Uterus (tissue), 4 donors: ENCODE measurements around the gene ADAMTSL1. TPM values are rescaled to one million over a fixed set of nuclear protein-coding genes. Genes with fewer than 3 reads are reported as not detected.

Source experiments
- DNase-seq, 2 donors: peaks; one replicate each; pipeline ENCODE4 v3.0.0-alpha.2; 2019 to 2020
- H3K27ac ChIP-seq, 2 donors: fragments of 200-600 bp; sonication (generic); 1 replicate in 1 of 2; 2 replicates in 1 of 2; pipeline ENCODE4 v1.5.1; 2016 to 2018
- H3K27me3 ChIP-seq, 2 donors: fragments of 200-600 bp; sonication (generic); one replicate each; pipeline ENCODE4 v1.5.1; 2018 to 2019; ENCODE audit warnings: control low read depth in 1 of 2
- H3K36me3 ChIP-seq, 2 donors: fragments of 200-600 bp; sonication (generic); one replicate each; pipeline ENCODE4 v1.5.1; 2019; ENCODE audit warnings: control low read depth in 1 of 2
- H3K4me1 ChIP-seq, 2 donors: fragments of 200-600 bp; sonication (generic); one replicate each; pipeline ENCODE4 v1.5.1; 2018 to 2019; ENCODE audit warnings: control low read depth in 1 of 2
- H3K4me3 ChIP-seq, 2 donors: fragments of 200-600 bp; sonication (generic); 1 replicate in 1 of 2; 2 replicates in 1 of 2; pipeline ENCODE4 v1.5.1; 2018 to 2019; ENCODE audit warnings: mild to moderate bottlenecking in 1 of 2
- H3K9me3 ChIP-seq, 2 donors: fragments of 200-600 bp; sonication (generic); one replicate each; pipeline ENCODE4 v1.5.1; 2019; ENCODE audit warnings: control low read depth in 1 of 2
- POLR2A ChIP-seq, 2 donors: fragments of 450-650 bp; IDR thresholded peaks; one replicate each; pipeline ENCODE4 v1.6.1; 2016; ENCODE audit warnings: antibody characterized with exemption in 2 of 2, mild to moderate bottlenecking in 1 of 2, moderate library complexity in 1 of 2
- intact Hi-C: fragments of 100-400 bp; cut with DNase I; formaldehyde crosslinking; loops from one replicate; pipeline ENCODE4 v1.15.1; 2023; ENCODE audit warnings: low total_unique reads
- total RNA-seq, 4 donors: library from RNA; depleted of rRNA in 3 of 4; stranded (reverse); fragments of >200 nt in 3 of 4; gene quantifications; one replicate each; pipeline versions ENCODE4 v1.1.0 to v1.2.4, GENCODE V29; 2014 to 2023
- TF ChIP-seq, protein P1 (sequence below), 4 experiments: fragments of 200-600 bp in 2 of 4; fragments of 450-650 bp in 2 of 4; sonication (generic) in 2 of 4; IDR thresholded peaks; one replicate each; pipeline ENCODE4 v1.5.1; 2016 to 2019; ENCODE audit warnings: antibody characterized with exemption in 4 of 4, mild to moderate bottlenecking in 2 of 4, moderate library complexity in 1 of 4
- donor health status: DM: yes; HTN: yes; CAD: no.

Gene ADAMTSL1
- total RNA-seq, 4 donors from 2014 or later, result 30.0 to 186 (median 138) TPM

DNA sequence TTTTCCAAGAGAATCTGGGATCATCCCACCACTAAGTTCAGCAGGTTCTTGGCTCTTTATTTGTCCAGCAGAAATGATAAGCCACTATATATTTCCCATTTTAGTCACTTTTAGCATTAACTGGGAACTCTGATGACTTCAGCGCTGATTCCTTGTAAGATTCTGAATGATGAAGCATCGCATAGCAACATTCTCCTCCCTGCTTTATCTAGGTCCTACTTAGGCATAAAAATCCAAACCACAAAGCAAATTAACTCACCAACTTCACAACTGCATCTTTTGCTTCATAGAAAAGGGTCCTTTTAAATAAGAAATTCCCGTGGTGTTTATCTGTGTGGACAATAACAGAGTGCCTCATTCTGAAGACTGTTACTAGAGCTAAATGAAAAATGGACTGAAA is 355.1 kb downstream of the ADAMTSL1 start:
- H3K9me3 ChIP-seq, result no peaks in the 10 kb centered on the region
- peak overlapping the region in 1 of 2 donors; percentile 28 for H3K27ac ChIP-seq
- TF ChIP-seq, protein P1, sequence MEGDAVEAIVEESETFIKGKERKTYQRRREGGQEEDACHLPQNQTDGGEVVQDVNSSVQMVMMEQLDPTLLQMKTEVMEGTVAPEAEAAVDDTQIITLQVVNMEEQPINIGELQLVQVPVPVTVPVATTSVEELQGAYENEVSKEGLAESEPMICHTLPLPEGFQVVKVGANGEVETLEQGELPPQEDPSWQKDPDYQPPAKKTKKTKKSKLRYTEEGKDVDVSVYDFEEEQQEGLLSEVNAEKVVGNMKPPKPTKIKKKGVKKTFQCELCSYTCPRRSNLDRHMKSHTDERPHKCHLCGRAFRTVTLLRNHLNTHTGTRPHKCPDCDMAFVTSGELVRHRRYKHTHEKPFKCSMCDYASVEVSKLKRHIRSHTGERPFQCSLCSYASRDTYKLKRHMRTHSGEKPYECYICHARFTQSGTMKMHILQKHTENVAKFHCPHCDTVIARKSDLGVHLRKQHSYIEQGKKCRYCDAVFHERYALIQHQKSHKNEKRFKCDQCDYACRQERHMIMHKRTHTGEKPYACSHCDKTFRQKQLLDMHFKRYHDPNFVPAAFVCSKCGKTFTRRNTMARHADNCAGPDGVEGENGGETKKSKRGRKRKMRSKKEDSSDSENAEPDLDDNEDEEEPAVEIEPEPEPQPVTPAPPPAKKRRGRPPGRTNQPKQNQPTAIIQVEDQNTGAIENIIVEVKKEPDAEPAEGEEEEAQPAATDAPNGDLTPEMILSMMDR (IDR thresholded peaks at IDR 0.05), result no peak
- TF ChIP-seq POLR2A (IDR thresholded peaks at IDR 0.05), result no peak
- no peaks in the 10 kb centered on the region for H3K4me1 ChIP-seq
- intact Hi-C loops, result no loop called here
- H3K27me3 ChIP-seq, result no peaks in the 10 kb centered on the region
- no peaks in the 10 kb centered on the region for H3K36me3 ChIP-seq
- no peak for DNase-seq
- H3K4me3 ChIP-seq, result no peak overlapping the region

GRCh38 chr9:18829873-18830272 is 355.9 kb downstream of the ADAMTSL1 start:
- TF ChIP-seq POLR2A (IDR thresholded peaks at IDR 0.05), result no peak
- TF ChIP-seq, protein P1 (IDR thresholded peaks at IDR 0.05), result no peak
- no peak overlapping the region for H3K4me3 ChIP-seq
- no peaks in the 10 kb centered on the region for H3K27me3 ChIP-seq
- DNase-seq, result peak; percentile 24 to 67
- no peaks in the 10 kb centered on the region for H3K36me3 ChIP-seq
- H3K4me1 ChIP-seq, result no peaks in the 10 kb centered on the region
- intact Hi-C loops, result no loop called here
- no peak overlapping the region for H3K27ac ChIP-seq
- no peaks in the 10 kb centered on the region for H3K9me3 ChIP-seq

DNA sequence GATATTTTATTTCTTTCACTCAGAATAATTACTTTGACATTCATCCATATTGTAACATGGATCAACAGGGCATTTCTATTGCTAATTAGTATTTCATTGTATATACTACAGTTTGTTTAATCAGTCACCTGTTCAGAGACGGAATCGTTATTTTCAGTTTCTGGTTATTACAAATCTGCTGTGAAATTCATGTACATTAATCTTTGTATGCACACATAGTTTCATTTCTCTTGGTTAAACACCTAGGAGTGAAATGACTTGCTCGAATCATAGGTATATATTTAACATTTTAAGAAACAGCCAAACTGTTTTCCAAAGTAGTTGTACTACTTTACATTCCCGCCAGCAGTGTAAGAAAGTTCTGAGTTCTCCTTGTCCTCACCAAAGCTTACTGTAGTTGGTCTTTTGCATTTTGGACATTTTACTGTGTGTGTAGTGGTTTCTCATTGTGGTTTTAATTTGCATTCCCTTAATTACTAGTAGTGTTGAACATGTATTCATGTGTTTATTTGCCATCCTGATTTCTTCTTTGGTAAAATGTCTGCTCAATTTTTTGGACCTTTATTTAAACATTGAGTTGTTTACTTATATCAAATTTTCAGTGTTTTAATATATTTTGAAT is 360.9 kb downstream of the ADAMTSL1 start:
- intact Hi-C loops, result no loop called here
- H3K36me3 ChIP-seq, result no peaks in the 10 kb centered on the region
- TF ChIP-seq, protein P1 (IDR thresholded peaks at IDR 0.05), result no peak
- no peak for TF ChIP-seq POLR2A (IDR thresholded peaks at IDR 0.05)
- no peaks in the 10 kb centered on the region for H3K4me1 ChIP-seq
- no peaks in the 10 kb centered on the region for H3K27me3 ChIP-seq
- no peak overlapping the region for H3K4me3 ChIP-seq
- no peak overlapping the region for H3K27ac ChIP-seq
- no peaks in the 10 kb centered on the region for H3K9me3 ChIP-seq
- no peak for DNase-seq

DNA sequence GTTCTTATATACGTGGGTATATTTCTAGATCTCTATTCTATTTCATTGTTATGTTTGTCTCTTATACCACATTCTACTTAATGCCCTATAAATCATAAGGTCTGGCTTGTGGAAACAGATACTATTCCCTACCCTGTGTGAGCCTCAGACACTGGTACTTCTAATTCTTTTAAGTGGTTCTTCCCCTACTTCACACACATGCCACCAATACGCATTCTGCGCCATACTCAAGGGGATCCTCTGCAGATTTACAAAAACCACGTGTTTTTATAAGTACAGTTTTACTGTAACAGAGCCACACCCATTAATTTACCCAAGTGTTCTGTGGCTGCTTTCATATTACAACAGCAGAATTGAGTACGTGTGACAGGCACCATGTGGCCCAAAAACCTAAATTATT is 363.4 kb downstream of the ADAMTSL1 start:
- TF ChIP-seq, protein P1 (IDR thresholded peaks at IDR 0.05), result no peak
- TF ChIP-seq POLR2A (IDR thresholded peaks at IDR 0.05), result no peak
- Histone ChIP-seq H3K4me1 (no peaks in the 10 kb centered on the region), H3K27me3 (no peaks in the 10 kb centered on the region), H3K4me3 (no peak overlapping the region), H3K36me3 (no peaks in the 10 kb centered on the region), H3K9me3 (no peaks in the 10 kb centered on the region), H3K27ac (no peak overlapping the region)
- no peak for DNase-seq
- intact Hi-C loops, result no loop called here

GRCh38 chr9:18847576-18848275 is 373.8 kb downstream of the ADAMTSL1 start:
- no peaks in the 10 kb centered on the region for H3K36me3 ChIP-seq
- intact Hi-C loops, result no loop called here
- no peak for DNase-seq
- no peaks in the 10 kb centered on the region for H3K27me3 ChIP-seq
- TF ChIP-seq, protein P1 (IDR thresholded peaks at IDR 0.05), result no peak
- no peak for TF ChIP-seq POLR2A (IDR thresholded peaks at IDR 0.05)
- peak overlapping the region in 1 of 2 donors; percentile 83 for H3K27ac ChIP-seq
- no peaks in the 10 kb centered on the region for H3K9me3 ChIP-seq
- H3K4me3 ChIP-seq, result no peak overlapping the region
- no peaks in the 10 kb centered on the region for H3K4me1 ChIP-seq
